HAP-1 (cell line): ENCODE data around the gene LMCD1.

ENCODE experiments used
- DNase-seq, 2 experiments: peaks; one replicate each; pipeline ENCODE4 v3.0.0-alpha.2; 2016 to 2020; ENCODE audit warnings: low spot score in 2 of 2
- H3K27me3 ChIP-seq: fragments of 250-450 bp; sonication (Bioruptor Pico); 2 replicates; pipeline ENCODE4 v1.5.1; 2020; ENCODE audit warnings: low read depth, mild to moderate bottlenecking, moderate library complexity
- H3K36me3 ChIP-seq: fragments of 250-450 bp; sonication (Bioruptor Pico); replicated peaks from 2 replicates; pipeline ENCODE4 v1.5.1; 2020; ENCODE audit warnings: mild to moderate bottlenecking
- H3K4me1 ChIP-seq: fragments of 250-450 bp; sonication (Bioruptor Pico); 2 replicates; pipeline ENCODE4 v1.5.1; 2020; ENCODE audit warnings: mild to moderate bottlenecking
- H3K4me3 ChIP-seq: fragments of 250-450 bp; sonication (Bioruptor Pico); 2 replicates; pipeline ENCODE4 v1.5.1; 2020; ENCODE audit warnings: mild to moderate bottlenecking, moderate library complexity
- H3K9me3 ChIP-seq: fragments of 250-450 bp; sonication (Bioruptor Pico); 2 replicates; pipeline ENCODE4 v1.5.1; 2020; ENCODE audit warnings: mild to moderate bottlenecking, moderate library complexity
- in situ Hi-C: fragments of 300-500 bp; cut with MboI; formaldehyde crosslinking; loops from 3 replicates; pipeline ENCODE4 v1.14.3; 2020; ENCODE audit warnings: low sequenced_read_pairs, inconsistent platforms, mixed read lengths

The LMCD1 gene

DNA sequence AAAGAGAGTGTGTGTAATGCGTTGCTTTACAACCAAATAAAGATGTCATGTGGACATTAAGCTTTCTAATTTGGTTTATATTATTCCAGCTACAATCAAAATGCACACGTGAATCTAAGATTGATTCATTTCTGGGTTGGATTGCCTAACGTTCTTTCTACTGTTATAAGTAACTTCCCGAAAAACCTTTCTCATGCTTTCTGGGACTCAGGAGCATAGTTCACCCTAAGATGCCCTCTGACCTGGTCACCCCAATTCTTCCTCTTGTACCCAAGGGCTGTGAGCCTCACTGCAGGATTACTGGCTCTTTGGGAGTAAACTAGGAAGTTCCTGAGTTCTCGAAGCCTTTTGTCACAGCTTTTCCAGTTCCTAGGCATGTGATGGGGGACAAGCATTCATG lies 12.7 kb upstream of the LMCD1 start:
- Histone ChIP-seq H3K27me3 (no peaks in the 10 kb centered on the region), H3K9me3 (no peaks in the 10 kb centered on the region), H3K36me3 (no peaks in the 10 kb centered on the region), H3K4me3 (no peak overlapping the region), H3K4me1 (peaks cover 21% of the 10 kb centered on the region)
- in situ Hi-C loops: no loop called here
- DNase-seq: no peak

DNA sequence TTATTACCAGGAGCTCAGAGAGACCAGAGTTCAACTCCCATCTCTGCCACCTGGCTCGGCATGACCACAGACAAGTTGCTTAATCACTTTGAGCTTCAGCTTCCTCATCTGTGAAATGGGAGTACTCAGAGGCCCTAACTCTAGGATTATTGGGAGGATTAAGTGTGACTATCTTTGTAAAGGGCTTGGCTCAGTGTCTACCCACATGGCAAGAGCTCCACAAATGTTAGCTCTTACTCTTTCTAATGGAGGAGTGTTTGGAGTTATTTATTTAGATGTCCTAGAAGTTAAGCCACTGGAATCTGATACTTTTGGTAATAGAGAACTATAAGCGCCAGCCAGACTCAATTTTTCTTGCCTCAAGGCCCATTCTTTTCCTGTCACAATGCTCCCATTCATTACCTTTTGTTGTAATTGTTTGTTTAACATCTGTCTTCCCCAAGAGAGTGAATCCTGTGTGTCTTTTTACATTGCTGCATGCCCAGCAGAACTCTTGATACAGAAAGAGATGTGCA lies 12.3 kb upstream of the LMCD1 start:
- Histone ChIP-seq H3K4me3 (no peak overlapping the region), H3K27me3 (no peaks in the 10 kb centered on the region), H3K4me1 (peaks cover 21% of the 10 kb centered on the region), H3K36me3 (no peaks in the 10 kb centered on the region), H3K9me3 (no peaks in the 10 kb centered on the region)
- peak; percentile 47 to 87 for DNase-seq
- in situ Hi-C loops: no loop called here

DNA sequence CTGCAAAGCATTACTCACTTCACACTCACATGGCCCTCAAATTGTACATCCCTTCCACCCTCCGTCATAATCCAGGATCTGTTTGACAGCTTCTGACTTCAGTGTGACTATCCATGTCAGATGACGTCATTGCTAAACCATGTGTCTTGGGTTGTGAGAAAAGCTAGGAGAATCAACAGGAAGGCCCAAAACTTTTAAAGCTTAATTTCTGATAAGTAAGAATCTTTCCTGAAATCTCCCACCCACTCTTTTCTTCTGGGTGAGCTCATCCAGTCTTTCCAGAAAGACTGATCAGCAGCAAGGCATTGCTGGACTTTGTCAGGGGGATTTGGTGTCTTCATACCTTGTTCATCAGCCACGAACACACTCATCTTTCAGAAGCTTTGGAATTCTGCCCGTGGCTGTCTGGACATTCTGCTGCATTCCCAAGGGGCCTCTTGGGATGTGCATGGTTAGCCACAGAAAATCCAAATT lies 11.5 kb upstream of the LMCD1 start:
- in situ Hi-C loops: no loop called here
- peak; percentile 6 to 41 for DNase-seq

DNA sequence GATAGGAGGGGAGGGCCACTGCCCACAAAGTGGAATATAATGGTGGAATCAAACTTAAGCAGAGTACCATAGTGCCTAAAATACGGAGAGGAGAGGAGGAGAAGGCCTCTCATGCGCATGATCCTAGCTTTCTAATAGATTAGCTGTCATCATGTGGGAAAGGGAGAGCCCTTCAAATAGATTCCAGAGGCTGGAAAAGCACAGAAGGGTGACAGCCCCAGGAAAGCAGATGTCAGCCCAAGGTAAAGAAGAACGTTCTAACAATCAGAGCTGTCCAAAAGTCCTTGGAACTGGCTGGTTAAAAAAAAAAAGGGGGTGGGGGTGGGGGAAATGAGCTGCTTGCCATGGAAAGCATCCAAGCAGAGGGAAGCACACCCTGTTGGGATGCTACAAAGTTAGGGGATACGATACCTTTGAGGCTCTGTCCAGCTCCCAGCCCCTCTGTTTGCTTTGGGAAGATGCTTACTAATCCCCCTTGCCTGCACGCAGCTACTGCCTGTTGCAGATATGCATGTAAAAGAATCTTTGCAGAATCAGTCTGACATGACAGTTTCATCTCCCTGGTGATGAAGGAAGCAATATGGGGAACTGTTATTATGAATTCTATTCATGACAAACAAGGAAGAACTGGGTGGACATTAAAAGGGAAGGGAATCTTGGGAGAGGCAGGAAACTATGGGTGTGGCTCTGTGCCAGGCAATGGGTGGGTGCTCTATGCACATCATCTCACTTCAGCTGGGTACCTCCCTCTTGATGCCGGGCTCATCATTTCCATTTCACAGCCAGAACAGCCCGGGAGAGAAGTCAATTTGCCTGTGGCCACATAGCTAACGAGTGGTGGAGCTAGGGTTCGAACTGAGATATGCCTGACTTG lies 10.1 kb upstream of the LMCD1 start:
- DNase-seq: no peak
- Histone ChIP-seq H3K4me1 (peaks cover 21% of the 10 kb centered on the region), H3K27me3 (no peaks in the 10 kb centered on the region), H3K36me3 (no peaks in the 10 kb centered on the region), H3K9me3 (no peaks in the 10 kb centered on the region), H3K4me3 (no peak overlapping the region)
- in situ Hi-C loops: no loop called here

More for the DNA sequence above, 11.5 kb upstream of the LMCD1 start:
- H3K27me3 ChIP-seq: no peaks in the 10 kb centered on the region
- no peaks in the 10 kb centered on the region for H3K36me3 ChIP-seq
- peaks cover 21% of the 10 kb centered on the region for H3K4me1 ChIP-seq
- H3K9me3 ChIP-seq: no peaks in the 10 kb centered on the region
- no peak overlapping the region for H3K4me3 ChIP-seq

DNA sequence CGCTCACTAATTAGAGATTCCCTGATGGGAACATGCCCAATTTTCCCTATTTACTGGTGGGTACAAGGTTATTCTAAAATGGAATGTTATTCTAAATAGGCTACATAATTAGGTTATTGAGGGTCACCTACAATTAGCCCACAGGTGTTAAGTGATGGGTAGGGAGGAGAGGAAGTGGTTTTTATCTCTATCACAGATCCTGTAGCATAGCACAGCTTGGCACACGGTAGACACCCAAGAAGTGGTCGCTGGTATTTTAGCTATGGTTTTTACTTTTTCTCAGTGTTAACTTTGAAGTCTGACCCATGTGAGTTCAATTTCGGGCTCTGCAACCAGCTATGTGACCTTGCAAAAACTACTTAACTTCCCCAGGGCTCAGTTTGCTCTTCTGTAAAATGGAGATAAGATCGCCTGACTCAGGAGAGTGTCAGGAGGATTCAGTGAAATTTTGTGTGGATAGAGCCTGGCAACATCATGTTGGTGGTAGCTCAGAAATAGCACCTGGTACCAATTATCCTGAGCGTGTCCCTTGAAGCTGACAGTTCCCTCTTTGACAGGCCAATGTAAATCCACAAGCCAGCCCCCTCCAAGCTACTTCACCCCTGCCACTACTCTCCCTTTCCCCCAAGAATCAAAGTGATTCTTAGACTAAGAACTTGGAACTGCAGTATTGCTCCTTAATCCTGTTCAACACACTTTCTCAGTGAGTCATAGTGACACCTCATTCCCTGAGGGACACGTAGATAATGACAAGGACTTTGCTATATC lies 8.7 kb upstream of the LMCD1 start:
- Histone ChIP-seq H3K4me1 (peaks cover 21% of the 10 kb centered on the region), H3K36me3 (no peaks in the 10 kb centered on the region), H3K4me3 (no peak overlapping the region), H3K9me3 (no peaks in the 10 kb centered on the region), H3K27me3 (no peaks in the 10 kb centered on the region)
- DNase-seq: no peak
- in situ Hi-C loops: no loop called here

DNA sequence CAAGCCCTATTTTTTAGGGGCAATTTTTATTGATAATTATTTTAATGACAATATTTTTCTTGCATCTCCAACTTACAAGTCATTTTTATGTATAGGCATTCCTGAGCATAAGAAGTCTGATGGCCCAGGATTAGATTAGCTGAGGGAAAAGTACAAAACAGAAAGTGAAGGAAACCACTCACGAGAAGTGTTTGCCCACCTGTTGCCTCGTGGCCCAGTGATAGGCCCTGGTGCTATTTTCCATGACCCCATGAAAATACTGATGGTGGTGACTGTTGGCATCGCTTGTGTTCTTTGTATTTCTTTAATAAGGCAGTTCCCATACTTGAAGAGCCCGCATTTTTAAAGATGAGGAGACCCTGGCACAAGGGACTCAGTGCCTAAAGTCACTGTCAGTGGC lies 7.9 kb upstream of the LMCD1 start:
- peaks cover 29% of the 10 kb centered on the region for H3K4me1 ChIP-seq
- H3K36me3 ChIP-seq: no peaks in the 10 kb centered on the region
- DNase-seq: no peak
- in situ Hi-C loops: no loop called here
- H3K4me3 ChIP-seq: no peak overlapping the region
- no peaks in the 10 kb centered on the region for H3K27me3 ChIP-seq
- no peaks in the 10 kb centered on the region for H3K9me3 ChIP-seq

DNA sequence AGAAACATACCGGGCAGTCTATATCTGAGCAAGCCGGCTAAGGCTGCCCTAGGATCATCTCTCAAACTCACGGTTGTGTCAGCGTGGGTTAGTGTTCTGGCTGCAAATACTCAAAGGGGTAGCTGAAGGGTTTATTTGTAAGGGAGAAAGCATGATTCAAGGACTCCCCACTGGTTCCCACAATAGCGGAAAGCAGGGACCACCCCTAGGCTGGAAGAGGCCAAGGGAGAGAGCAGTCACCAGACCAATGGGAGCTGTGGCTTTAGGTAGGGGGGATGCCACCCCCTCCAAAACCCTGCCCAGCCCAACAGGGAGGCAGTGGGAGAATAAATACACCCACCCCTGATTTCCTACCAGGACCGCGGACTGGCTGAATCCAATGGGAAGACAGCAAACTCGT lies 7.3 kb upstream of the LMCD1 start:
- in situ Hi-C loops: no loop called here
- H3K4me3 ChIP-seq: no peak overlapping the region
- no peak for DNase-seq
- no peaks in the 10 kb centered on the region for H3K36me3 ChIP-seq
- peaks cover 28% of the 10 kb centered on the region for H3K4me1 ChIP-seq
- H3K27me3 ChIP-seq: no peaks in the 10 kb centered on the region
- no peaks in the 10 kb centered on the region for H3K9me3 ChIP-seq

DNA sequence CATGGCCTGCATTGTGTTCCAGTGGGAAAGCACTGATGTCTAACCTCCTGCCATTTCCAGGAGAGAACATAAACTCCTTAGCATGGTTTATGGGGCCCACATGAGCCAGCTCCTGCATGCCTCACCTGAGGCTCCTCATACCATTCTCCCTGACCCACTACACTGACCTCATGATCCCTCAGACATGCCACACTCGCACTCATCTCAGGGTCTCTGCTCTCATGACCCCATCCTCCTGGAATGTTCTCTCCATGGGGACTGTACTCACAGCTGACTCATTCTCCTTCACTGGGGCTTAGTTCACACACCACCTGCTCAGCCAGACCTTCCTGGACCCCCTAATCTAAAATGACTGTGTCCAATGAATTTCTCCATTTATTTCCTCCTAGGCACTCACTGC lies 4.0 kb upstream of the LMCD1 start:
- in situ Hi-C loops: no loop called here
- DNase-seq: no peak
- peaks cover 31% of the 10 kb centered on the region for H3K4me1 ChIP-seq
- no peaks in the 10 kb centered on the region for H3K9me3 ChIP-seq
- H3K36me3 ChIP-seq: no peaks in the 10 kb centered on the region
- no peak overlapping the region for H3K4me3 ChIP-seq
- no peaks in the 10 kb centered on the region for H3K27me3 ChIP-seq

DNA sequence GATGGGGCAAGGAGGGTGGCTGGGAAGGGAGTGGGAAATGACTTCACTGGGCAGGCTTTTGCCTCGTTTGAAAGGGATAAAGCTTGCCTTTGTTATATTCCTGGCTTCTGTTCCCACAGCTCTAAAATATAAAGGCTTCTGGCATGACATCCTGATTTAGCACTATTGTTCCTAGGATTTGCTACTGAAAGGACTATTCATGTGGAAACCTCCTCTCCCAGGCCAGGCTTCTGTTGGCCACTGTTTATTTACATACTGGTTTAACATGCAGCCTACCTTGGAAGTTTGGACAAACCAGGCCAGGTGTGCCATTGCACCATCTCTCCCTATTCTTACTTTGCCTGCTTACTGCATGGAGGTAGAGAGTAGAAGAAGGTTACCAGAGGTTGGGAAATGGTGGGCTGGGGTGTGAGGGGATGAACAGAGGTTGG lies 2.4 kb upstream of the LMCD1 start:
- in situ Hi-C loops: no loop called here
- peaks cover 36% of the 10 kb centered on the region for H3K4me1 ChIP-seq
- no peak overlapping the region for H3K4me3 ChIP-seq
- no peaks in the 10 kb centered on the region for H3K9me3 ChIP-seq
- H3K27me3 ChIP-seq: no peaks in the 10 kb centered on the region
- H3K36me3 ChIP-seq: no peaks in the 10 kb centered on the region
- peak; percentile 75 to 98 for DNase-seq

DNA sequence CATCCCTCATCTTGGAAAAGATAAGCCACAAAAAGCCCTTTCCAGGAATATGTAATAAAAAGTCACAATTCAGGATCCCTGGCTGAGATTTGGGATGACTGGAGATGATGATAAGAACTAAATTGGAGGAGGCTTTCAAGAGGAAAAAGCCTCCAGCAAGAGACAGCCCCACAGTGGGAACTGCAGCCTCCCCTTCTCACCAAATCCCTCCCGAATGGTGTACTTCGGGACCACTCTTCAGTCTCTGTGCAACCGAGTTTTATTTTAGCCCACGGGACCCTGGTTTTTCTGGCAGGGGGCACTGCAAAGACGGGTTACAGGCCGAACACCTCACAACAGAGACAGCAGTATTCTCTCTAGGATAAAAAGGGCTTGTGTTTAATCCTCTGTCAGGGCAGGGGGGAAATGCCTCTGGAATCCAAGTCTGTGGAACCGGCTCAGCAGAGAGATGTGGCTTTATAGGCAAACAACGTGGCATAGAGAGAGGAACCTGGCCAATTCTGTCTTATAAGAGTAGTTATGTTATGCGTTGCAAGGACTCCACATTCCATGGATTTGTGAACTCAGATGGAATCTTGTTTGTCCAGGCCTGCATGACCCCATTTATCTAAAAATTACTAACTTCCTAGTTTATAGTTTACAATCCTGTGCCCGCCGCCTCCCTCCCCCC lies 1.2 kb upstream of the LMCD1 start:
- no peaks in the 10 kb centered on the region for H3K27me3 ChIP-seq
- peak; percentile 16 to 47 for DNase-seq
- no peak overlapping the region for H3K4me3 ChIP-seq
- H3K36me3 ChIP-seq: no peaks in the 10 kb centered on the region
- H3K4me1 ChIP-seq: peaks cover 36% of the 10 kb centered on the region
- in situ Hi-C loops: no loop called here
- no peaks in the 10 kb centered on the region for H3K9me3 ChIP-seq

DNA sequence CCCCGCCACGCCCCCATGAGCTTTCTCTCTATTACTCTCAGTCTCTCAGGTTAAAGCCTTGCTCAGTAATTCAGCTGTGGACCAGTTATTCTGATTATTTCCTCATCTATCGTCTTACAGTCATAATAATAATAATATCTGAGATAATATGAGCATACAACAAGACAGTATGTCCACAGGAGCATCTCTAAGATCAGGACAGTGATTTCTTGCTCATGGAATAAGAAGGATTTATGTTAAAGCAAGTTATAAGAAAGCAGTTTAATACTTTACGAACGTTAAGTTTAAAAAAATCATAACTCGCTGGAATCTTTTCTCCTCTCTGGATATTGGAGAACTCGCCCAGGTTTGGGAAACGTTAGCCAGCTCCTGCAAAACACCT lies 643 bp upstream of the LMCD1 start:
- Histone ChIP-seq H3K9me3 (no peaks in the 10 kb centered on the region), H3K27me3 (no peaks in the 10 kb centered on the region), H3K4me3 (peak overlapping the region; percentile 26), H3K36me3 (no peaks in the 10 kb centered on the region), H3K4me1 (peaks cover 36% of the 10 kb centered on the region)
- DNase-seq: no peak
- in situ Hi-C loops: no loop called here

DNA sequence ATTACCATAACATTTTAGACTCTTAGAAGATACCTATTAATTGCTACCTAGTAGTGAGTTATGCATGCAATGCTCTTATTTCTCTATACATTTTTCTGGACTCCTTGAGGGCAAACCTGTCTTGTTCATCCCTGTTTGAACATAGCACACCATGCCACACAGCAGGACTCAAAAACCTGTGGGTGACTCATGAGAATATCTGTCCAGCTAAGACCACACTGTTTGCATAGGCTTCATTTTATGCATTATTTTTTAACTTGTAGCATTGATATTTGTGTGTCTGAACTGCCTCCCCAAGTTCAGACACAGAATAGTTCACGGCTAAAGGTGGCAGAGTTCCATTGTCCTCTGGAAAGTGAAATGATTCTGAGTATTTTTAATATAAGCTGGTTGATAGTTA lies 1.8 kb downstream of the LMCD1 start:
- DNase-seq: no peak
- Histone ChIP-seq H3K27me3 (no peaks in the 10 kb centered on the region), H3K4me3 (no peak overlapping the region), H3K9me3 (no peaks in the 10 kb centered on the region), H3K4me1 (peaks cover 31% of the 10 kb centered on the region), H3K36me3 (no peaks in the 10 kb centered on the region)
- in situ Hi-C loops: no loop called here

DNA sequence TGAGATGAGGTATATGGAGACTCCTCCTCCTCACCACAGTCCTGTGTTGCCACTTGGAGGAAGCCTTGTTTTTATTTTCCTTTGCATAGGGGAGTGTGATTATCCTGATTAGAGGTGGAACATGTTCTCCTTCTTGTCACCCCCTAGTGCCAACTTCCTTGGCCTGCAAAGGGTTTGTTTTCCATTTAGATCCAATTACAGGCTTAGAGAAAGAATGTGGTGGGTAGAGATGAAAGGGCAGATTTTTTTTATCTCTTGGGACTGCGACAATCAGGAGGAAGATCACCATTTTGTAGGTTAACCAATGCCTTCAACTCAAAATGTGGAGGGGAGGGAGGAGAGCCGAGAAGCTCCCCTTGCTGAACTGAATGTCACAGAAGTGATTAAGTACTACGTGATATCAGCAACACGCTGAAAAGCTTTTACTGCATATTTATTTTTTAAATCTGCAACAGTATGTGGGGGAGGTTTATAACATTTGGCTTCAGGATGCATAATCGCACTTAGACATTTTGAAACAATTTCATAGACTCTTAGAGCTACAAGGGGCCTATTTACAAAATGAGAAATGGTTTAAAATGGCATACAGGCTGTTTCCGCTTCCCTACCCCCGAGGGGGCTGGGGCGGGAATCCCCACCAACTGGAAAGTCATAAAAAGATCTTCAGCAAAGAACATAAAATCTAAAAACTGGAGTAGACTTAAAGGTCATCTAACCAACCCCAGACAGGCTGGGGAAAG lies 2.4 kb downstream of the LMCD1 start:
- DNase-seq: no peak
- peaks cover 26% of the 10 kb centered on the region for H3K4me1 ChIP-seq
- H3K4me3 ChIP-seq: no peak overlapping the region
- in situ Hi-C loops: no loop called here
- H3K27me3 ChIP-seq: no peaks in the 10 kb centered on the region
- no peaks in the 10 kb centered on the region for H3K36me3 ChIP-seq
- no peaks in the 10 kb centered on the region for H3K9me3 ChIP-seq
